ENCODE results near the gene MBTPS2.

The MBTPS2 gene

DNA sequence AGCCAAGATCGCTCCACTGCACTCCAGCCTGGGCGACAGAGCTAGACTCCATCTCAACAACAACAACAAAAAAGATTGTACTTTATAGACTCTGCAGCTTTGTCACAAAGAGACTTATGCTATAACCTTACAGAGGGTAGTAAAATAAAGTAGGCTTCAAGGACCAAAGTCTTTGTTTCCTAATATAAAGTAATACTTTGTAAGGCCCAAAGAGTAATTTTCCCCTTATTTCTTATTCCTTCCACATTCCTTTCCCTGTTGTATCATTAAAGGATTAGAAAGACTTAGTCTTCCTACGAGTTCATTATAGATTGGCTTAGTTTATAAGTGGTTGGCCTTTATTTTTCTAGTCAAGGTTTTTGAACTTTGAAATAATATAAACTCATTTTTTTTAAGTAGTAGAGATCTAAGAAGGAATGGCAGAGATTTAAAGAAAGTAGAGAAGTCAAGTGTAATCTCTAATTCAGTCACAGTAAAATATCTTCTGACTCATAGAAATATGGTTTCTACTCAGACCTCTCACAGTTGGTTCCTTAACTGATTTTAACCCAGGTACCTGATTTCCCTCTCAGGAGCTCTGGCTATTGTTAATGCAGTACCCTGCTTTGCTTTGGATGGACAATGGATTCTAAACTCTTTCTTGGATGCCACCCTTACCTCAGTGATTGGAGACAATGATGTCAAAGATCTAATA lies 42.6 kb downstream of the MBTPS2 start:
- ATAC-seq (ENCODE audit: low read depth) (no peak), DNase-seq (ENCODE audit: low spot score) (no peak)
- no peaks in the 10 kb centered on the region for H3K9me3 ChIP-seq (ENCODE audit: severe bottlenecking)
- no peaks in the 10 kb centered on the region for H3K36me3 ChIP-seq (ENCODE audit: low read depth)
- H3K27ac ChIP-seq (ENCODE audit: poor library complexity, severe bottlenecking): no peak overlapping the region
- H3K4me1 ChIP-seq (ENCODE audit: insufficient read depth, poor library complexity, severe bottlenecking): no peaks in the 10 kb centered on the region
- no peaks in the 10 kb centered on the region for H3K27me3 ChIP-seq (ENCODE audit: insufficient read depth, poor library complexity, severe bottlenecking)
- TF ChIP-seq, protein P1, sequence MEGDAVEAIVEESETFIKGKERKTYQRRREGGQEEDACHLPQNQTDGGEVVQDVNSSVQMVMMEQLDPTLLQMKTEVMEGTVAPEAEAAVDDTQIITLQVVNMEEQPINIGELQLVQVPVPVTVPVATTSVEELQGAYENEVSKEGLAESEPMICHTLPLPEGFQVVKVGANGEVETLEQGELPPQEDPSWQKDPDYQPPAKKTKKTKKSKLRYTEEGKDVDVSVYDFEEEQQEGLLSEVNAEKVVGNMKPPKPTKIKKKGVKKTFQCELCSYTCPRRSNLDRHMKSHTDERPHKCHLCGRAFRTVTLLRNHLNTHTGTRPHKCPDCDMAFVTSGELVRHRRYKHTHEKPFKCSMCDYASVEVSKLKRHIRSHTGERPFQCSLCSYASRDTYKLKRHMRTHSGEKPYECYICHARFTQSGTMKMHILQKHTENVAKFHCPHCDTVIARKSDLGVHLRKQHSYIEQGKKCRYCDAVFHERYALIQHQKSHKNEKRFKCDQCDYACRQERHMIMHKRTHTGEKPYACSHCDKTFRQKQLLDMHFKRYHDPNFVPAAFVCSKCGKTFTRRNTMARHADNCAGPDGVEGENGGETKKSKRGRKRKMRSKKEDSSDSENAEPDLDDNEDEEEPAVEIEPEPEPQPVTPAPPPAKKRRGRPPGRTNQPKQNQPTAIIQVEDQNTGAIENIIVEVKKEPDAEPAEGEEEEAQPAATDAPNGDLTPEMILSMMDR (IDR thresholded peaks at IDR 0.05; ENCODE audit: poor library complexity, severe bottlenecking): no peak
- no peak overlapping the region for H3K4me3 ChIP-seq (ENCODE audit: severe bottlenecking)

DNA sequence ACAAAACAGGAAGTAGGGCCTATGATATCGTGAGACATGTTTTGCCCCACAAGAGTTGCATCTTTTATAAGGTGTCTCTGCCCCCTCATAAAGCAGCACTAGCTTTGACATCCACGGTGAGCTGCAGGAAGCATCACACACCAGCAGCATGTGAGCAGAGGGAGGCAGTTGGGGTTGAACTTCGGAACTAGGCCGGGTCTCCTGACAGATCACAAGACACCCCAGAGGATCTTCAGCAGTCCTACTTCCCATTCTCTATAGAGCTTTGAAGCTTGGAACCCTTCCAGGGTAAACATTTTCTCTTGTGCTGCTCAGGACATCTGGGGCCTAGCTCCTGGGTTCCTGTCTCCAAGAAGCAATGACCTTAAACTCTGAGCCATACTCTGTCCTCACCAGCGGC lies 43.8 kb downstream of the MBTPS2 start:
- no peaks in the 10 kb centered on the region for H3K36me3 ChIP-seq (ENCODE audit: low read depth)
- no peaks in the 10 kb centered on the region for H3K4me1 ChIP-seq (ENCODE audit: insufficient read depth, poor library complexity, severe bottlenecking)
- H3K4me3 ChIP-seq (ENCODE audit: severe bottlenecking): no peak overlapping the region
- TF ChIP-seq, protein P1 (IDR thresholded peaks at IDR 0.05; ENCODE audit: poor library complexity, severe bottlenecking): no peak
- H3K9me3 ChIP-seq (ENCODE audit: severe bottlenecking): no peaks in the 10 kb centered on the region
- no peak overlapping the region for H3K27ac ChIP-seq (ENCODE audit: poor library complexity, severe bottlenecking)
- H3K27me3 ChIP-seq (ENCODE audit: insufficient read depth, poor library complexity, severe bottlenecking): no peaks in the 10 kb centered on the region
- ATAC-seq (ENCODE audit: low read depth): no peak
- DNase-seq (ENCODE audit: low spot score): no peak

DNA sequence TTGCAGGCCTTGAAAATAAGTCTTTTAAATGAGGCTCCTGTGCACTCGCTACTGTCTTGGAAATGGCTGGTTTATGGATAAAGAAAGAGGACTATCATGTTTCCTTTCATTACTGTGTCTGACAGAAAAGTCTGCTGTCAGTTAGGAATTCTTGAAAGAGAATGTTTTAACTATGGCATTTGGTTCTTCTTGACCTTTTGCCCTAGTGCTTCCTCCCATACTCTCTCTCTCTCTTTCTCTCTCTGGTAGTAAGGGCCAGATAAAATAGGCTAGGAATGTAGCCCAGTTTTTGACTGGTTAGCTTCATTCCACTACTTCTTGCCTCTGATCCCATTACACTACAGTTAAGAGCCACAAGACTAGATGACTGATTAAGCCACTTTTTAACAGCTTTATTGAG lies 46.2 kb downstream of the MBTPS2 start:
- H3K4me3 ChIP-seq (ENCODE audit: severe bottlenecking): no peak overlapping the region
- DNase-seq (ENCODE audit: low spot score) (no peak), ATAC-seq (ENCODE audit: low read depth) (no peak)
- H3K9me3 ChIP-seq (ENCODE audit: severe bottlenecking): no peaks in the 10 kb centered on the region
- no peaks in the 10 kb centered on the region for H3K4me1 ChIP-seq (ENCODE audit: insufficient read depth, poor library complexity, severe bottlenecking)
- TF ChIP-seq, protein P1 (IDR thresholded peaks at IDR 0.05; ENCODE audit: poor library complexity, severe bottlenecking): no peak
- H3K27me3 ChIP-seq (ENCODE audit: insufficient read depth, poor library complexity, severe bottlenecking): no peaks in the 10 kb centered on the region
- H3K27ac ChIP-seq (ENCODE audit: poor library complexity, severe bottlenecking): no peak overlapping the region
- H3K36me3 ChIP-seq (ENCODE audit: low read depth): no peaks in the 10 kb centered on the region

DNA sequence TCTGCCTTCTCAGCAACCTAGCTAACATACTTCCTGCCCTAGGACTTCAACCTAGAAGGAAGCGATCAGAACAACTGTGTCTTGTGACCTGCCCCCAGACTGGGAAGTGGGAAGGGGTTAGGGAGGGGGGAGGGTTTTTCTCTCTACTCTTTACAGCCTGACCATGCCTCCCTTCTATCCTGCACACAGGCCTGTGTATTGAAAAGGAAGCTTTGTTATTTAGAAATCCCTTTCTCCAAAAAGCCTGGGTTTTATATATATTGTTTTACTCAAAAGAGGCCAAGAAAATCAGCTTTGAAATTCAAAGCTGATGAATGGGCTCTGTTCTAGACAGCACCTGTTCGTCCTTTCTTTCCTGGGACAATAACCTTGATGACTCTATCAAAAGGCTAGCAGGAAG lies 65.9 kb downstream of the MBTPS2 start:
- no peaks in the 10 kb centered on the region for H3K36me3 ChIP-seq (ENCODE audit: low read depth)
- H3K9me3 ChIP-seq (ENCODE audit: severe bottlenecking): no peaks in the 10 kb centered on the region
- DNase-seq (ENCODE audit: low spot score): no peak
- no peaks in the 10 kb centered on the region for H3K4me1 ChIP-seq (ENCODE audit: insufficient read depth, poor library complexity, severe bottlenecking)
- H3K4me3 ChIP-seq (ENCODE audit: severe bottlenecking): no peak overlapping the region
- no peak overlapping the region for H3K27ac ChIP-seq (ENCODE audit: poor library complexity, severe bottlenecking)
- TF ChIP-seq, protein P1 (IDR thresholded peaks at IDR 0.05; ENCODE audit: poor library complexity, severe bottlenecking): no peak
- H3K27me3 ChIP-seq (ENCODE audit: insufficient read depth, poor library complexity, severe bottlenecking): no peaks in the 10 kb centered on the region
- ATAC-seq (ENCODE audit: low read depth): no peak

DNA sequence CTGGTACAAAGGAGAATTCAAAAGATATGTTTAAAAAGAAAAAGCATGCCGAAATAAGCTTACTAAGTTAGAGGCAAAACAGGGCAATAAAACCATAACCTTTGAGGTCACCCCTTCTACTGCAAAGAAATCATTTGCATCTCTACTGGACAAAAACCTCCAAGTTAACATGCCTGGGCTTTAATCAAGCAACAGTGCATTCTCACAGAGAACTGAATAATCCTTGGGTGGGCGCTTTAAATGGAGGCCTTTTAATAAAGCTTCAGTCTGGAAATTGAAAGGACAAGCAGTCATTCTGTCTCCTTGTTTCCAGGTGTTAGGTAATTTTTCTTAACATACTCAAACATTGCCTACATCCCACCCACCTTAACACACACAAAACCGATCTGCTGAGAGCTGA lies 66.5 kb downstream of the MBTPS2 start:
- Histone ChIP-seq H3K9me3 (ENCODE audit: severe bottlenecking) (no peaks in the 10 kb centered on the region), H3K27ac (ENCODE audit: poor library complexity, severe bottlenecking) (no peak overlapping the region), H3K27me3 (ENCODE audit: insufficient read depth, poor library complexity, severe bottlenecking) (no peaks in the 10 kb centered on the region), H3K4me3 (ENCODE audit: severe bottlenecking) (no peak overlapping the region), H3K36me3 (ENCODE audit: low read depth) (no peaks in the 10 kb centered on the region), H3K4me1 (ENCODE audit: insufficient read depth, poor library complexity, severe bottlenecking) (no peaks in the 10 kb centered on the region)
- ATAC-seq (ENCODE audit: low read depth) (no peak), DNase-seq (ENCODE audit: low spot score) (no peak)
- TF ChIP-seq, protein P1 (IDR thresholded peaks at IDR 0.05; ENCODE audit: poor library complexity, severe bottlenecking): no peak

Data from RWPE2 (cell line).